Stimulated activated memory B cell treated with anti-CD40 and anti-IgM and Interleukin-4, amounts not matched to agents 10 μg/mL and 1 μg/mL and 100 μg/mL, for 72 hours (primary cell): ENCODE data around the gene FREM1.

Source experiments
- ATAC-seq: fragments of 150-1000 bp; cut with Tn5 transposase; 2 replicates; pipeline ENCODE4 v1.10.0; 2021
- H3K27ac Mint-ChIP-seq: one replicate; pipeline ENCODE4 v1.8.0; 2022; ENCODE audit warnings: mild to moderate bottlenecking, mixed read lengths
- H3K27me3 Mint-ChIP-seq: one replicate; pipeline ENCODE4 v1.8.0; 2022; ENCODE audit warnings: mixed read lengths
- H3K36me3 Mint-ChIP-seq: one replicate; pipeline ENCODE4 v1.8.0; 2022; ENCODE audit warnings: mixed read lengths
- H3K4me1 Mint-ChIP-seq: one replicate; pipeline ENCODE4 v1.8.0; 2022; ENCODE audit warnings: mixed read lengths
- H3K4me3 Mint-ChIP-seq: one replicate; pipeline ENCODE4 v1.8.0; 2022; ENCODE audit warnings: mild to moderate bottlenecking, moderate library complexity, mixed read lengths
- H3K9me3 Mint-ChIP-seq: one replicate; pipeline ENCODE4 v1.8.0; 2022; ENCODE audit warnings: mixed read lengths

The FREM1 gene

DNA sequence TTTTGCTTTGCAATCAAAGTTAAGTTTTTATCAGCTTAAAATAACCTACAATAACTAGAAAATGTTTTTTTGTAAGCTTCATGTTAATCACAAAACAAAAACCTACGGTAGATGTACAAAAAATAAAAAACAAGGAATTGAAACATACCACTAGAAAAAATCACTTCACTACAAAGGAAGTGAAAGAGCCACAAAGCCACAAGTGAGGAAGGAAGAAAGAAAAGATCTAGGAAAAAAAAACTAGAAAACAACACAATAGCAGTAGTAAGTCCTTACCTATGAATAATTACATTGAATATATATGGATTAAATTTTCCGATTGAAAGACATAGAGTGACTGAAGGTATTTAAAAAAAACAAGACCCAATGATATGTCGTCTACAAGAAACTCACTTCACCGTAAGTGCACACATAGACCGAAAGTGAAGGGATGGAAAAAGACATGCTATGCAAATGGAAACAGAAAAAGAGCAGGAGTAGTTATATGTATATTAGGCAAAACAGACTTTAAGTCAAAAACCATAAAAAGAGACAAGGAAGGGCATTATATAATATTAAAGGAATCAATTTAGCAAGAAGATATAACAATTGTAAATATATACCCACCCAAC is 203.6 kb downstream of the FREM1 start:
- H3K36me3 Mint-ChIP-seq, result peaks cover 12% of the 10 kb centered on the region
- no peak overlapping the region for H3K27ac Mint-ChIP-seq
- H3K4me3 Mint-ChIP-seq, result peak overlapping the region; percentile 49
- peaks cover 12% of the 10 kb centered on the region for H3K4me1 Mint-ChIP-seq
- H3K27me3 Mint-ChIP-seq, result no peaks in the 10 kb centered on the region
- H3K9me3 Mint-ChIP-seq, result peaks cover 16% of the 10 kb centered on the region
- peak; percentile 51 for ATAC-seq

- H3K36me3 Mint-ChIP-seq, result peaks cover 8% of the 10 kb centered on the region
- ATAC-seq, result no peak
- H3K27me3 Mint-ChIP-seq, result no peaks in the 10 kb centered on the region
- H3K27ac Mint-ChIP-seq, result no peak overlapping the region
- peaks cover 13% of the 10 kb centered on the region for H3K9me3 Mint-ChIP-seq
- H3K4me3 Mint-ChIP-seq, result no peak overlapping the region
- peaks cover 12% of the 10 kb centered on the region for H3K4me1 Mint-ChIP-seq
Observed at GRCh38 chr9:14705079-14705478, 205.1 kb downstream of the FREM1 start.

DNA sequence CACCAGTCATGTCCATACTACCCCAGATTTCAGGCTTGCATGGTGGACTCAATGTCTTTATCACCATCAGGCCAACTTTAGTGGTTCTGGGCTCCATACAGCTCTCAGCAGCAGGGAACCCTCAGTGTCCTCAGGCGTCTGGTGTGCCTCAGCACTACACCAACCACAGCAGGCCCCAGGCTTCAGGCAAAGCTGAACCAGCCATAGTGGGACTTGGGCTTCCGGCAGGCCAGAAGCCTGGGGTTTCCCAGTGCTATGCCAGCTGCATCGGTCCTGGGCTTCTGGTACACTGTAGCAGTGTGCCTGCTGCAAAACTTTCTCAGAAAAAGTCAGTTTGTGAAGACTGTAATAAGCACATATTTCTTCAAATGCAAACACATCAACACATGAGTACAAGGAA is 205.9 kb downstream of the FREM1 start:
- Mint-ChIP-seq H3K4me1 (peaks cover 12% of the 10 kb centered on the region), H3K27ac (no peak overlapping the region), H3K4me3 (no peak overlapping the region), H3K36me3 (peaks cover 6% of the 10 kb centered on the region), H3K27me3 (no peaks in the 10 kb centered on the region), H3K9me3 (peaks cover 12% of the 10 kb centered on the region)
- ATAC-seq, result no peak

- H3K4me3 Mint-ChIP-seq, result no peak overlapping the region
- peaks cover 10% of the 10 kb centered on the region for H3K9me3 Mint-ChIP-seq
Observed at GRCh38 chr9:14702200-14702720, 208.0 kb downstream of the FREM1 start.

DNA sequence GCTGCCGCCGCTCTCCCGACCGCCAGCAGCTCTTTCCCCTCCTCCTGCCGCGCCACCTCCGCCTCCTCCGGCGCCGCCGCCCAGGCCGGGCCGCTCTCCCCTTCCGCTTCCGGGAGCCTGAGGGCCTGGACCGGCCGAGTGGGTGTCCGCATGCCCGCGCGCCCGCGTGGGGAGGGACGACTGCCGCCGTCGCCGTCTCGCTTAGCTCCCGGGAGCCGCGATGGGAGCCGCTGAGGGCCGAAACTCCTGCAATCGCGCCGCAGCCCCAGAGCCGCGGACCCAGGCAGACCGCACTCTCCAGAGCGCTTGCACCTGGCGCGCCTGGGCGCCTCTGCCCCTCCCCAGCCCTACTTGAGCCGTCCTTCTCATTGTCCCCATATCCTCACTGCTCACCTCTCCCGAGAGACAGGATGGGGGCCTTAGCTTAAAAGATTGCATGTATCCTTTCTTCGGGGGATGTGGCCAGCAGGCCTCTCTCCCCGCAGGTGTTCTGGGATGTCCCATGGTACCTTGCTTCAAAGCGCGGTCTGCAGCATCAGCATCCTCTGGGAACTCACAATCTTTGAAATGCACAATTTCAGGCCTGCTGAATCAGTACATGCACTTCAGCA is 216.9 kb downstream of the FREM1 start, which contains the start of gene ZDHHC21:
TSS of gene ZDHHC21 (minus strand) at position 182 of the 611 bp plus-strand sequence. CDS start 19,092 bp downstream, outside the sequence.
- peaks cover 55% of the 10 kb centered on the region for H3K4me1 Mint-ChIP-seq
- H3K4me3 Mint-ChIP-seq, result peak within 1 kb of the TSS; percentile 98
- peak; percentile 92 for ATAC-seq
- no peaks in the 10 kb centered on the region for H3K9me3 Mint-ChIP-seq
- H3K36me3 Mint-ChIP-seq, result peaks cover 16% of the 10 kb centered on the region
- H3K27me3 Mint-ChIP-seq, result no peaks in the 10 kb centered on the region
- H3K27ac Mint-ChIP-seq, result peak within 1 kb of the TSS; percentile 91

More at GRCh38 chr9:14702200-14702720, 208.0 kb downstream of the FREM1 start:
- H3K27ac Mint-ChIP-seq, result no peak overlapping the region
- H3K4me1 Mint-ChIP-seq, result peaks cover 12% of the 10 kb centered on the region
- peaks cover 6% of the 10 kb centered on the region for H3K36me3 Mint-ChIP-seq
- H3K27me3 Mint-ChIP-seq, result no peaks in the 10 kb centered on the region
- no peak for ATAC-seq

DNA sequence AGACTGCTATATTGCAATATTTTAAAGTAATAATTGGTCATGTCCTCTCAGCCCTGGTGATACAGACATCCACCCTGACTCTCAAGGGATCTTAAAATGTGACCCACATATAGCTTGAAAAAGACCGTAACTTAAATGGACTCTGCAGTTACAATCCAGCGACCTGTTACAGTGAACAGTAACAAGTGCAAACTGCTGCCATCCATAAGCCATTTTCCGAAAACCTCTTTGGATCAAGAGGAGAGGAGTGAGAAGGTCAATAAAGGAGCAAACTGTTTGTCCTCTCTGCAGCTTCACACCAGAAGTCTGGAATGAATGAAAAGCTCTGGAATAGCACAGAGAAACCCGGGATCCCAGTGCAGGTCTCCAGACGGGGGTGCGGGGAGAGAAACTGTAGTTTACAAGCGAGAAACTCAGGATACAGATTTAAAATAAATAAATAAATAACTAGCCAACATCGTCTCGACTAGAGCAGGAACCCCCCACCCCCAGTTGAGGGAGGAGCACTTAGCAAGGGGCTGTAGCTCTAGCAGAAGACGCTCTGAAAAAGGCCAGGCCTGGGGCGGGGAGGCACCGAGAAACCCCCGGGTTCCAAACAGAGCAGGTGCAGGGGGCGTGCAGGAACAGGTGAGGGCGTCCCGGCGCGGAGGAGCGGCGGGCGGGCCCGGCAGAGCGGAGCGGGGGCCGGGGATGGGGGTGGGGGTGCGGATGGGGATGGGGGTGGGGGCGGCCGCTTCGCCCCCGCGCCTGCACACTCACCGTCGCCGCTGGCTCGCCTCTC is 217.6 kb downstream of the FREM1 start:
- H3K4me1 Mint-ChIP-seq, result peaks cover 59% of the 10 kb centered on the region
- H3K4me3 Mint-ChIP-seq, result peak overlapping the region; percentile 98
- peak; percentile 72 for ATAC-seq
- peak overlapping the region; percentile 91 for H3K27ac Mint-ChIP-seq
- no peaks in the 10 kb centered on the region for H3K9me3 Mint-ChIP-seq
- H3K36me3 Mint-ChIP-seq, result peaks cover 18% of the 10 kb centered on the region
- H3K27me3 Mint-ChIP-seq, result no peaks in the 10 kb centered on the region

DNA sequence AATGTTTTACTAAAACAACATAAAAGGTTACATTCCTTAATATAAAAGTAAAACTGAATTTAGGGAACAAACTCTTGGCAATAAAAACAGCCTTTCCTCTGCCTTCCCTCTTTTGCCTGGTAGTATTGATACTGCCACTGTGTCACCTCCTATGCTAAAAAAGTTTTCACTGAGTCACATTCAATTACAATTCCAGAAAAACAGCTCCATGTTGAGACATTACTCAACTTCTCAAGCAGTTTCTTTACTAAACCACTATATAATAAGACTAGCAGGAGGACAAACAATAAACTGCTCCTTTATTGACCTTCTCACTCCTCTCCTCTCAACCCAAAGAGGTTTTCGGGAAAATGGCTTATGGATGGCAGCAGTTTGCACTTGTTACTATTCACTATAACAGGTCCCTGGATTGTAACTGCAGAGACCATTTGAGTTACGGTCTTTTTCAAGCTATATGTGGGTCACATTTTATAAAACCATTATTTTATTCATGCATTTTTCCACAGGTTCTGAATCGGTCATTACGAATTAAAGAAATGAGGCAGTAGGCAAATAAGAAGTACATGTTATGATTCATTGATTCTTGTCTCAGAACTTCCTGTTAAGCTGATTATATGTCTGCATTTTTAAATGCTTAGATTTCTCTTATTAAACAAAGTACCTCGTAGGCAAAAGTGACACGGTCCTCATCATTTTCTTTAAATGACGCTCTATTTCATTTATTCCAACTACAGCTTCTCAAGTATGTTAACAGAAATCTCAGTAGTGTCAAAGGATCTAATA is 219.1 kb downstream of the FREM1 start:
- Mint-ChIP-seq H3K4me1 (peaks cover 59% of the 10 kb centered on the region), H3K36me3 (peaks cover 18% of the 10 kb centered on the region), H3K4me3 (peak overlapping the region; percentile 47), H3K9me3 (no peaks in the 10 kb centered on the region), H3K27ac (peak overlapping the region; percentile 53), H3K27me3 (no peaks in the 10 kb centered on the region)
- no peak for ATAC-seq

DNA sequence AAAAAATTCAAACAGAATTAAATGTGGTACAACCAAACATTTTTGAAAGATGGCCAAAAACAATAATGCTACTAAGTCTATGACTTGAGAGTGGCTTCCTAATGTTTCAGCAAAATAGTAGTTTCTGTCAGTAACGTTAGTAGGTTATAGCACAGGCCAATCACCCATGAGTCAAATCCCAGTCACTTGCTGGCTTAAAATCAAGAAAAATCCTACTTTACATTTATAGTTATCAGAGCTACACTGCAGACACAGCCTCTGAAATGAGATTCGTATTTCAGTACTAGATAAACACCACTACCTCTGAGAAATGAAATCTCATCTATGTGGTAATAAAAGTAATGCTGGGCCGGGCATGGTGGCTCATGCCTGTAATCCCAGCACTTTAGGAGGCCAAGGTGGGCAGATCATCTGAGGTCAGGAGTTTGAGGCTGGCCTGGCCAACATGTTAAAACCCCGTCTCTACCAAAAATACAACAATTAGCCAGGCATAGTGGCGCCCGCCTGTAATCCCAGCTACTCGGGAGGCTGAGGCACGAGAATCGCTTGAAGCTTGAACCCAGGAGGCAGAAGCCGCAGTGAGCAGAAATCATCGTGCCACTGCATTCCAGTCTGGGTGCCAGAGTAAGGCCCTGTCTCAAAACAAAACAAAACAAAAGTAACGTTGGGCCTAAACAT is 223.0 kb downstream of the FREM1 start:
- Mint-ChIP-seq H3K9me3 (no peaks in the 10 kb centered on the region), H3K27me3 (no peaks in the 10 kb centered on the region), H3K36me3 (peaks cover 35% of the 10 kb centered on the region), H3K27ac (peak overlapping the region; percentile 96), H3K4me1 (peaks cover 53% of the 10 kb centered on the region), H3K4me3 (no peak overlapping the region)
- ATAC-seq, result no peak

DNA sequence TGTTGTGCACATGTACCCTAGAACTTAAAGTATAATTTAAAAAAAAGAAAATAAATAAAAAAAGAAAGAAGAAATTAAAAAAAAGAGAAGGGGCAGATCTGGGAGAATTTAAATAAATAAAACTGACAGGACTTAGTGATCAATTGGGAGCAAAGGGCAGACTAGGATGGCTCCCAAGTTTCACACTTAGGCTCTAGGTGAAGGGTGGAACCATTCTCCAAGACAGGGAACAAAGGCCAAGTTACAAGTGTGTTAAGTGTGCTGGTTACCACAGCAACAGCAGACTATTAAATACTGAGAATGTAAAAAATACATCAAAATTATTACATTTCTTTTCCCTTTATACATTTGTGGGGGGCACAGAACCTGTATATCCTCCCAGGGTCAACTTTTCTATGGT is 224.1 kb downstream of the FREM1 start:
- Mint-ChIP-seq H3K4me3 (no peak overlapping the region), H3K27me3 (no peaks in the 10 kb centered on the region), H3K27ac (no peak overlapping the region), H3K9me3 (no peaks in the 10 kb centered on the region), H3K36me3 (peaks cover 46% of the 10 kb centered on the region), H3K4me1 (peaks cover 53% of the 10 kb centered on the region)
- no peak for ATAC-seq
